Stimulated activated CD4-positive, alpha-beta T cell treated with anti-CD3 and anti-CD28 coated beads, Interleukin-2, amount 100 ng/mL, for 4 hours (primary cell): Measurements from ENCODE around the gene FAM185A.
"Not testable (repeated sequence)": the region's sequence is repeated elsewhere in the genome, so short reads cannot be mapped to it uniquely, and the experiment has no call there.

Source experiments
- DNase-seq: peaks from one replicate; pipeline ENCODE4 v3.0.0-alpha.2; 2020; ENCODE audit warnings: low read depth

FAM185A gene

DNA sequence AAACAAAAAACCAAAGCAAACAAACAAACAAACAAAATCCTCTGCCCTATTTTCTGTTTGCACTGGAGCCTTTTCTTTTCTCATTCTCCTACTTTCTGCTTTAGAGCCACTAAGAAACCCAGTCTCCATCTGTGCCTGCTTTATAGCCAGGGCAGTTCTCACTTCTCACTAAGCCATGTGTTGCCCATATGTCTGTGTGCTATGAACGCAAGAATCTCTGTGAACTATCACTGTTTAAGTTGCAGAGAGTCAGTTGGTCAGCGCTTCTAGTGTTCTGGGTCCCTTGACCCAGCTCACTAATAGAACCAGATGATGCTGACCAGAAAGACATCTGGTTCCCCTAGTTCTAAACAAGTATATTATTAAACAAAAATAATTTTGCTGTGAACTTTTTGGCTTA, 81.4 kb downstream of the FAM185A start:
- DNase-seq, result no peak

DNA sequence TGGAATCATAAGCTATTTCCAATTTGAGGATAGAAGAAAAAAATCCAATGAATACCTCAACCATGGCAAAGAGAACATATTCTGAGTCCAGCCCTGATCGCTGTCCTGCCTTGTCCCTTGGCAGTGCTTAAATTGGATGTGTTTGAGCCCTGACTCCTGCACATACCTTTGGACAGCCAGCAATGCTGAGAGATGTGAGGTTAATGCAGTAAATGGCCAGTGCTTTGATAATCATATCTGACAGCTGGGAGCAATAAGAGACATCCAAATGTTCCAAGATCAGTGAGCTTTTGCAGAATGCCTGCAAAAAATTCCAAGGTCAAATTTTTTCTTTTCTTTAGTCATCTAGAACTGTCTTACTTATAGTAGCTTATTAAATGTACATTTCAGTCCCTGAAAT, 83.9 kb downstream of the FAM185A start:
- no peak for DNase-seq

DNA sequence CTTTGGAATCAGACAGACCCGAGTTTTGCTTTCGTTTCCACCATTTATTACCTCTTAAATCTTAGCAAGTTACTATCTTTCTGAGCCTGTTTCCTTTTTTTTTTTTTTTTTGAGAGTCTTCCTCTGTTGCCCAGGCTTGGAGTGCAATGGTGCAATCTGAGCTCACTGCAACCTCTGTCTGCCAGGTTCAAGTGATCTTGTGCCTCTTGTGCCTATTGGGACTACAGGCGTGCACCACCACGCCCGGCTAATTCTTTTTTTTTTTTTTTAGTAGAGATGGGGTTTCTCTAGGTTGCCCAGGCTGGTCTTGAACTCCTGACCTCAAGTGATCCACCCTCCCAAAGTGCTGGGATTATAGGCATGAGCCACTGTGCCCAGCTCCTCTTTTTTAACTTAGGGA, 84.5 kb downstream of the FAM185A start:
- DNase-seq, result no peak

DNA sequence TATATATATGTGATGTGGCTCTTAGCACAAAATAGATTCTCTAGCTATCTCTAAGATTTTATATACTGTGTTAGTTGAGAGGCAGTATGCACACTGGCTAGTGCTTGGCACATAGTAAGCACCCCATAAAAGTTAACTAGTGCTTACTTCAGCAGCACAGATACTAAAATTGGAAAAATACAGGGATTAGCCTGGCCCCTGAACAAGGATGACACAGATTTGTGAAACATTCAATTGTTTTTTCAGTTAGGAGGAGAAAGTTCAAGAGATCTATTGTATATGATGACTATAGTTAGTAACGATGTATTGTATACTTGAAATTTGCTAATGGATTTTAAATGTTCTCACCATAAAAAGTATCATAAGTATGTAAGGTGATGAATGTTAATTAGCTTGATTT, 85.7 kb downstream of the FAM185A start:
- DNase-seq, result no peak

DNA sequence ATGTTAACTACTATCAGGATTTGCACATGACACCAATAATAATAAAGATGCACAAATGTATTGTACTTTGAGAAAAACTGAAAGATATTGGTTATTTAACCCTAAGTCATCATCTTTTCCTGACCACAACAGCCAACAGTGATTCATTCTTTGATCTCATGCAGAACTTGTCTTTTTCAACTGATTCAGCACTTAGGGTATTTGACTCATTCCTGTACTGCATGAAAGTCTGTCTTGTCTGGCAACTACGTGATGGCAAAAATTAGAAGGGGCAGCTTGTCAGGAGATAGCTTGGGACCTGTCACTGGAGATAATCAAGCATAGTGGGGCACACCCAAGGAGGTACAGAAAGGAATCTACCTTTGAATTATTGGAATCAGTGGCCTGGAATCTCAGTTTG, 86.2 kb downstream of the FAM185A start:
- no peak for DNase-seq

DNA sequence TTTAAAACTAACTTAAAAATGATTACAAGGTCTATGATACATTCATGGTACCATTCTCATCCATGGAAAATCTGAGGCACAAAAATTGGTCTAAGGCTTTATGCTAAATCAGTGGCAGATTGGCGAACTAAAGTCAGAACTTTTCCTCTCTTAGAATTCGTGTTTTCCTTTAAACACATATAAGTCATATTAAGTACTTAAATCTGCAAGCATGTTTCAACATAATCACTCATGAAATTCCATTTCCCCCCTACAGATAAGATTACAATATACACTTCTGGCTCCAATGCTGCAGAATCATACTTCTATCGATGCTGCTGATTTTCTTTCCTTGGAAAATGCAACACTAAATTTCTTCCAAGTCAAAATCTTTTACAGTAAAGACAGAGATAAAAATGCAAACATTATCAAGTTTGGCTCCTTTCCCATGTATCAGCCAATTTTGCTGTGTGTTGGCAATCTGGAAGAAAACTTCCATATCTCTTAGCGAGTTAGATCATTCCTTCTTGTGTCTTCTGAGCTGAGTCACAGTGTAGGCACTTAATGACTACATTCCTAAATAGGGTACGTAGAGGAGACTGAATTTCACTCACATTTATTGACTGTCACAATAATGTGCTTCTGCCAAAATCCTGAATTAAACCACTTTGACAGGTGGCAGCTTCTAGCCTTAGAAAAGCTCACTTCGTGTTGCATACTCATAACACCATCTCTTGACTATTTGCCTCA, 87.6 kb downstream of the FAM185A start:
- DNase-seq, result no peak

DNA sequence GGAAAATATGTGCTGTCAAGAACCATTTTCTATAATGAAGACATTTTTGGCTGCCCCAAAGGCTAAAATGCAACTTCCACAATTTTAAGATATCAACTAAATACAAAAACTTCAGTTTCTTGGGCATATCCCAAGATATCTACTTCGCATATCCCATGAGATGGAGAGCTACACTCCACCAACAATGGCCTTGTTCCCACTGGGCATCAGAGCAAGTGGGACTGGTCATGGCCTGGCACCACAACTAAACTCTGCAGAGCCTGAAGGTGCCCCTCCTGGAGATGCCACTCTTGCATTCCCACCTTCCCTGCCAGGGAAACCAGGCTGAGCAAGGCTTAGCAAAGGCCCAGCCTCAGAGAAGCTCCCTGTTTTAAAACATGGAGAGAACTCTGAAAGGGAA, 88.2 kb downstream of the FAM185A start:
- no peak for DNase-seq

DNA sequence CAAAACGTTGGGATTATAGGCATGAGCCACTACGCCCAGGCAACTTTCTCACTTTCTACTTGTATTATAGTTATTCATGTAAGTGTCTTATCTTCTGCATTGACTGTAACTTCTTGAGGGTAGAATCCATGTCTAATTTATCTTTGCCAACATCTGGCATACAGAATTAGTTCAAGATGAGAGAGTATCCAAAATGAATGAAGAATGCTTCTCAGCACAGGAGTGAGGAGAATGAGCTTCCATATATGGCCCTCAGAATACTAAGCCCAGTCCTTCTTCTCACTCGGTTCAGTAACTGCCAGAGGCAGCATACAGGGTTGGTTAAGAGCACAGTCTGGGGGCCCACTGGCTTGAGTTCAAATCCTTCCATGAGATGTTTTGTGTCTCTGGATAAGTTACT, 89.0 kb downstream of the FAM185A start:
- DNase-seq, result no peak

DNA sequence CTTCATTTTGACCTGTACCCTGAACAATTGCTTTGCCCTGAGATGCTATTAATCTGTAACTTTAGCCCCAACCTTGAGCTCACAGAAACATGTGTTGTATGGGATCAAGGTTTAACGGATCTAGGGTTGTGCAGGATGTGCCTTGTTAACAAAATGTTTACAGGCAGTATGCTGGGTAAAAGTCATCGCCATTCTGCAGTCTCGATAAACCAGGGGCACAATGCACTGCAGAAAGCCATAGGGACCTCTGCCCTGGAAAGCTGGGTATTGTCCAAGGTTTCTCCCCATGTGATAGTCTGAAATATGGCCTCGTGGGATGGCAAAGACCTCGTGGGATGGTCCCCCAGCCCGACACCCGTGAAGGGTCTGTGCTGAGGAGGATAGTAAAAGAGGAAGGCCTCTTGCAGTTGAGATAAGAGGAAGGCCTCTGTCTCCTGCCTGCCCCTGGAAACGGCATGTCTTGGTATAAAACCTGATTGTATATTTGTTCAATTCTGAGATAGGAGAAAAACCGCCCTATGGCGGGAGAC, 89.8 kb downstream of the FAM185A start:
- not testable (repeated sequence) for DNase-seq

DNA sequence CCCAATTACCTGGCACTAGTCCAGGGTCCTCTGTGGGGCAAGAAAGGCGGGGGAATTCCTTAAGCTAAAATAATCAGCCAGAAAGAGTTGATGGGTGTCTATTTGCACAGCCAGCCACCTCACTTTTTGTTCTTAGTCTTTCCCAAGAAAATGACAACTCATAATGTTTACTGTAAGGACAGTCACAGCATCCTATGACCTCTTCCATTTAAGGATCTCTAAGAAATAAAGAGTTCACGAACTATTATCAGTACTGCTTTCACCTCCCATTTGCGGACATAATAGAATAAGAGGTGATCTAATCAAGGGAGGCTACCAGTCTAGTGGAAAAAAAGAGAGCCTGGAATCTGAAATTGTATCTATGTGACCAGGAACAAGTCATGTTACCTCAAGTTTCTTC, 91.6 kb downstream of the FAM185A start:
- DNase-seq, result no peak

DNA sequence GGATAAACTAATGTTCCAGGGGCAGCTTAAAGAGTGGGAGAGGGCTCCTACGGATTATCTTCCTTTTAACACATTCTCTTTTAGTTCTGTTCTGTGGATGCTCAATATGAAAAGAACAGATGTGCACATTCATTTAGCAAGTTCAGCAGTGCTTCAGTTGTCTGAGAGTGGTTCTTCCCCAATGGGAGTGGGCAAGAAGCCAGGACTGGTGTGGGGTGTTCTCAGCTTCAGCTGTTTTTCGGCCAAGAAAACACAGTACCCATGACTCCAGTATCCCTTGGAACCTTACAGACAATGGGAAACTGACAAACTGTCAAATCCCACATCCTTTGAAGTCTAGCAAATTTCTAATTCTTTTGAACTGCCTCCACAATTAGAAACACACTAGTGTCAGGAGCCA, 92.5 kb downstream of the FAM185A start:
- no peak for DNase-seq

DNA sequence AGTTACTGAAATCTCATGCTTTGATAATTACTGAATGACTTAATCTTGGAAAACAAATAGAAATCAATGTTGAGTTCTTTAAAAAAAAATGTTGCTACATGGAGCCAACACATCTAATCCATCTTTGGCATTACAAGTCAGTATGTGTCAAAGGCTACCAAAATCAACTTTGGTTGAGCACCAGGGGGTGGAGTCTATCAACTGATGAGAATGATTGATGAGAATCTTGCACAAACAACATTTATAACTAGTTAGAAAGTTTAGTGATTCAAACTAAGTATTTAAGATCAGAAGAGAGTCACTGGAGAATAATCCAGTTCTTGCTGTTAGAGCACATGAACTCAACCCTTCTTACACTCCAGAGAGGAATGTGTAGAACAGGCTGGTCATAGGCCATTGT, 93.5 kb downstream of the FAM185A start:
- DNase-seq, result no peak

DNA sequence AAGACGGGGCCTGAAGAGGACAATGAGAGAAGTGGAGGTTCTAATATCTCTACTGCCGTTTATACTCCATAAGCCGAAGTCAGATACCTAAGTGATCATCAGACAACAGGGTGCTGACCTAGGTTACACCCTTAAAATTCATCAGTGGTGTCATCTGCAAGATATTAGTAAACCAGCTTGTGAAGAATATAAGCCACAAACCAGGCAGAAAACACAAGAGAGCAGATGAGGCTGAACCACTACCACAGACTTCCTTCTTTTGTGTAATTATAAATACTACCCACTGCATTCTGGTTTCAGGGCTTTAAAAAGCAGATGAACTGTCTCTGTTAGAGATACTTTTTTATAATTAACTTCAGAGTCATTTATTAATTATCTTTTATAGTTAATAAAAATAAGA, 95.1 kb downstream of the FAM185A start:
- DNase-seq, result no peak

DNA sequence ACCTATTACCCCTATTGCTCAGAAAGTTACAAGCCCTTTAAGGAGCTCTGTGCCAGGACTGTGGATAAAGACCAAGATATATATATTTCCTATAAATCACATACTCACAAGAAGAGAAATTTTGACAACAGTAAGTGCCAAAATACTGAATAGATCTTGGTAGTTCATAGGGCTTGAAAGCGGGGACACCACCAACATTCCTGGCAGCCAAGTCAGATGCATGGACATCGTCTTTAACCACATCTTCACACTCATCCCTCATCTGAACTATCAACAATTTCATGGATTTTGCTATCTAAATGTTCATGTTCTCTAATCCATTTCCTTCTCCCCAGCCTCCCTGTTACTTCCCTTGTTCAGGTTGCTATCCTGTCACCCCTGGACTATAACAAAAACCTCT, 96.5 kb downstream of the FAM185A start:
- DNase-seq, result no peak

DNA sequence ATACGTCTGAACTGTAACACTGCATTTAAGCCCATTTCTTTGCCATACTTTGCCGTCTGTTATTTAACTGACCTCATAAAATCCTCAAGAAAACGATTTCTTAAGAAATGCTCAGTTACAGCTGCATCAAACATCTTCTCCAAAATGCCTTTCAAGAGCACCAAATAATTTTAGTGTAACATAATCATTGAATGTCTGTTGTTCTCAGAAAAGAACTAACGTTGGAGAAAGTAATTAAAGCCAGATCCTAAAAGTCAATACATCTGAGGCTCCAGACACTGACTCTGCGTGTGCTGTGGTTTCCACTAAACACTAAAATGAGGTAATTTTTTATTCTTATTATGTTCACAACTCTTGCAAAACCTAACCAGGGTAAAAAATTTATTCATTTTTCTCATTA, 100.3 kb downstream of the FAM185A start:
- no peak for DNase-seq

DNA sequence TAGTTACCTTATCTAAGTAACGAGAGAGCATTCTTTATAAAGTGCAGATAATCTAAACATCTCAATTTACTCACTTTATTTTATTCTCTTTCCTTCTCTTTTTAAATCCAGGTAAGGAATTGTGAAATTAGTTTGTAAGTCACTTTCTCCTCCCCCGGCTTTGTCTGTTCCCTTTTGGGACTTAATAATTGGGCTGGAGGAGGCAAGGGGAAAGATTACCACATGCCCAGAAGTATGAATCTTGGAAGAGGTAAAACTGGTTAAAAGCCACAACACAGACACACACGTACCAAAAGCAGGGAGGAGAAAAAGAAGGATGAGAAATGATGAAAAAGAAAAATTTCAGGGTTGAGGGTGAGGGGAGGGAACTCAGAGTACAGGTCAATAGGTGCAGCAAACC, 100.7 kb downstream of the FAM185A start:
- DNase-seq, result no peak

DNA sequence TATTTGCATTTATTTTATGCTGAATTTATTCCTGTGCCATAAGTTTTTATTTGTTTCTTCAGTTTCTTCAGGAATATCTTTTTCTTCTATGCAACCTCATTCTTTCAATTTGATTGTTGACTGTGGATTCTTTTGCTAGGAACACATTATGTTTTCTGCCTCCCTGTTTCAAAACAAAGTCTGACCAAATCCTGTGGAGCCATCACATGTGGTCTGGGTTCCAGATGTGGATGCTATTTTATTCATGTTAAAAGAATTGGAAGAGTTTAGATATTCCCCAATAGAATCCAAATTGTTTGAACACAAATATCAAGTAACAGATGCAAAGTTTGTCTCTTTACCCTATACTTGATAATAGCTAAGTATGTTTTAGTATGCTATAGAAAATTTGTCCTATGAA, 107.2 kb downstream of the FAM185A start:
- DNase-seq, result no peak
